ENCODE data around the gene EZR.
"Not testable (repeated sequence)": the region's sequence is repeated elsewhere in the genome, so short reads cannot be mapped to it uniquely, and the experiment has no call there.

Gene EZR

GRCh38 chr6:158793432-158793831 lies 25.7 kb downstream of the EZR start:
- DNase-seq: no peak

GRCh38 chr6:158792505-158792904 lies 26.7 kb downstream of the EZR start:
- not testable (repeated sequence) for DNase-seq

GRCh38 chr6:158791274-158791855 lies 27.8 kb downstream of the EZR start:
- DNase-seq: no peak

GRCh38 chr6:158789115-158789917 lies 29.9 kb downstream of the EZR start:
- no peak for DNase-seq

GRCh38 chr6:158787395-158787794 lies 31.8 kb downstream of the EZR start:
- no peak for DNase-seq

GRCh38 chr6:158786645-158787304 lies 32.4 kb downstream of the EZR start:
- DNase-seq: no peak

- no peak for DNase-seq
Observed at GRCh38 chr6:158785036-158785435, 34.1 kb downstream of the EZR start.

GRCh38 chr6:158784505-158784904 lies 34.7 kb downstream of the EZR start:
- no peak for DNase-seq

GRCh38 chr6:158783851-158784250 lies 35.3 kb downstream of the EZR start:
- DNase-seq: no peak

- DNase-seq: no peak
Observed at GRCh38 chr6:158783167-158783450, 36.1 kb downstream of the EZR start.

GRCh38 chr6:158782432-158783166 lies 36.6 kb downstream of the EZR start:
- no peak for DNase-seq

- no peak for DNase-seq
Observed at GRCh38 chr6:158781692-158782373, 37.3 kb downstream of the EZR start.

- DNase-seq: no peak
Observed at GRCh38 chr6:158780988-158781691, 38.0 kb downstream of the EZR start.

GRCh38 chr6:158780246-158780884 lies 38.8 kb downstream of the EZR start:
- DNase-seq: no peak

GRCh38 chr6:158778005-158778527 lies 41.1 kb downstream of the EZR start:
- DNase-seq: no peak

GRCh38 chr6:158777510-158777909 lies 41.7 kb downstream of the EZR start:
- DNase-seq: no peak

- no peak for DNase-seq
Observed at GRCh38 chr6:158776737-158777136, 42.4 kb downstream of the EZR start.

- no peak for DNase-seq
Observed at GRCh38 chr6:158775832-158776231, 43.3 kb downstream of the EZR start.

- DNase-seq: no peak
Observed at GRCh38 chr6:158774717-158775449, 44.3 kb downstream of the EZR start.

GRCh38 chr6:158773581-158774449 lies 45.4 kb downstream of the EZR start:
- no peak for DNase-seq
